ENCODE results near the gene HADH. TPM values are rescaled to one million over a fixed set of nuclear protein-coding genes. Genes with fewer than 3 reads are reported as not detected.
A peak's percentile ranks its signal among the peaks of the same experiment; 100 is the strongest.

The HADH gene
- total RNA-seq, 1 donor from 2014 or later: 30.9 TPM

DNA sequence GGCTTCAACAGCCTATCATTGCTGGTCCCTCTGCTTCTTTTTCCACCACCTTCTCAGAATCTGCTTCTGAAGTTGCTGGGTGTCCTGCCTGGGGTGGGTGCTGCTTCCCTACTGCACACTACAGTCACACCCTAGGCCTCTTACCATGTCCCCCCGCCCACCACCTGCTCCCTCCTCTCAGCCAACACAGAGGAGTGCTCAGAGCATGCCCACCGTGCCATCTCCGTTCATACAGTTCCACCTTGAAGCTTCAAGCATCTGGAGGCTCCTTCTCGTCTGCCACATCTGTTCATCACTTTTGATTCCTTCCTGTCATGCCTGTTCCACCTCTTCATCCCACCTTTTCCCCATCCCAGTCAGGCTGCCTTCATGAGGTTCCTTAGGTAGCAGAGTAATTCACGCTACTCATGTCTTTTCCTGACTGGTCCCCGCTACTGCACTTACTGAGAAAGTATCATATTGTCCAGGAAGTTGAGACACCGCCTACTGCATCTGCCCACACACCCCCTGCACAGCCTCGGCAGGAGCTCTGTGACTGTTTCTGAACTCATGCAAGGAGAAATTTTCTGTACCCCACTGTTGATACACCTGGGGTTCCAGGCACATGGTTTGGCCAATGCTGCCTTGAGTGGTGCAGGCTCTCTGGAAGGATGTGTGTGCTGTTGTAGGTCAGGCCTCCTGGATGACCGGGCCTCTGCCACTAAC is 39.5 kb downstream of the HADH start:
- Histone ChIP-seq H3K4me3 (no peak overlapping the region), H3K27ac (no peak overlapping the region), H3K27me3 (no peaks in the 10 kb centered on the region), H3K9me3 (no peaks in the 10 kb centered on the region), H3K36me3 (peaks cover 0 to 55% of the 10 kb centered on the region in 2 donors), H3K4me1 (no peaks in the 10 kb centered on the region)
- intact Hi-C loops (cut with DNase I): no loop called here
- DNase-seq (ENCODE audit: extremely low spot score in 2 of 2): no peak
- TF ChIP-seq, protein P1, sequence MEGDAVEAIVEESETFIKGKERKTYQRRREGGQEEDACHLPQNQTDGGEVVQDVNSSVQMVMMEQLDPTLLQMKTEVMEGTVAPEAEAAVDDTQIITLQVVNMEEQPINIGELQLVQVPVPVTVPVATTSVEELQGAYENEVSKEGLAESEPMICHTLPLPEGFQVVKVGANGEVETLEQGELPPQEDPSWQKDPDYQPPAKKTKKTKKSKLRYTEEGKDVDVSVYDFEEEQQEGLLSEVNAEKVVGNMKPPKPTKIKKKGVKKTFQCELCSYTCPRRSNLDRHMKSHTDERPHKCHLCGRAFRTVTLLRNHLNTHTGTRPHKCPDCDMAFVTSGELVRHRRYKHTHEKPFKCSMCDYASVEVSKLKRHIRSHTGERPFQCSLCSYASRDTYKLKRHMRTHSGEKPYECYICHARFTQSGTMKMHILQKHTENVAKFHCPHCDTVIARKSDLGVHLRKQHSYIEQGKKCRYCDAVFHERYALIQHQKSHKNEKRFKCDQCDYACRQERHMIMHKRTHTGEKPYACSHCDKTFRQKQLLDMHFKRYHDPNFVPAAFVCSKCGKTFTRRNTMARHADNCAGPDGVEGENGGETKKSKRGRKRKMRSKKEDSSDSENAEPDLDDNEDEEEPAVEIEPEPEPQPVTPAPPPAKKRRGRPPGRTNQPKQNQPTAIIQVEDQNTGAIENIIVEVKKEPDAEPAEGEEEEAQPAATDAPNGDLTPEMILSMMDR (IDR thresholded peaks at IDR 0.05): no peak
- TF ChIP-seq POLR2A (IDR thresholded peaks at IDR 0.05) (no peak), POLR2AphosphoS5 (IDR thresholded peaks at IDR 0.05; ENCODE audit: insufficient read depth in 1 of 2, low read depth in 1 of 2) (no peak)

DNA sequence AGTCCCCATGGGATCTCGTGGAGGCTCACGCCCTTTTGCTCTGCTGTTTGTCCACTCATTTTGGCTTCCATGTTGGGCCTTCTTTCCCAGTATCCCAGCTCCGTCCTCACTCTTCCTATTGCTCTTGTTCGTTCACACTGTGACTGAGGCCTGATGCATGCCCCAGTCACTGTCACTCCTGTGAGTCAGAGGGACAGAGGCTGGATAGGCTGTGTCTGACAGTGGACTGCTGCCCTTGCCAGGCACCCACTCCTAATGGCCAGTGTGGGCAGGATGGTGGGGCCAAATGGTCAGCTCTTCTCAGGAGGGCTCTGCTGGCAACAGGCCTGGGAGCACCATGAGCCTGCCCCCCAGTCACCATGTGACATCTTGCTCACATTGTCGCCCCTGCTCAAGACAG is 40.0 kb downstream of the HADH start:
- no peaks in the 10 kb centered on the region for H3K27me3 ChIP-seq
- intact Hi-C loops (cut with DNase I): no loop called here
- H3K4me1 ChIP-seq: no peaks in the 10 kb centered on the region
- no peaks in the 10 kb centered on the region for H3K9me3 ChIP-seq
- TF ChIP-seq POLR2A (IDR thresholded peaks at IDR 0.05) (no peak), POLR2AphosphoS5 (IDR thresholded peaks at IDR 0.05; ENCODE audit: insufficient read depth in 1 of 2, low read depth in 1 of 2) (no peak)
- TF ChIP-seq, protein P1 (IDR thresholded peaks at IDR 0.05): no peak
- H3K4me3 ChIP-seq: no peak overlapping the region
- no peak for DNase-seq (ENCODE audit: extremely low spot score in 2 of 2)
- H3K36me3 ChIP-seq: peaks cover 0 to 57% of the 10 kb centered on the region in 2 donors
- H3K27ac ChIP-seq: no peak overlapping the region

DNA sequence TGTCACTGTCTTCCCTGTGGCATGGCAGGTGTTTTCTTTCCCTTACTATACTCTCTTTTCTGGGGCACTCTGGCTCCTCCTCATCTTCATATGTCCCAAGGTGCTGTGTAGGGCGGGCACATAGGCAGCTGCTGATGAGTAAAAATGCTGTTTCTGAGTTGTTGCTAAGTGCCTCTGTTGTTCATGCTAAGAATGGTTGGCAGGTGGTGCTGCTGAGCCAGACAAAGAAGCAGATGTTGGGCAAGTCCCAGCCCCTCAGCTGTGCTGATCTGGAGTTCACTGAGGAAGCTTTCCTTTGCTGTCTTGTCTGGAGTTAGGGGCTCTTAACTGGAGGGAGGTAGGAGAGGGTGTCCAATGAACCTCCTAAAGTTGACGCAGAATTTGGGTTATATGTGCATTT is 40.6 kb downstream of the HADH start:
- DNase-seq (ENCODE audit: extremely low spot score in 2 of 2): no peak
- no peak overlapping the region for H3K4me3 ChIP-seq
- no peaks in the 10 kb centered on the region for H3K9me3 ChIP-seq
- H3K36me3 ChIP-seq: peaks cover 0 to 54% of the 10 kb centered on the region in 2 donors
- no peaks in the 10 kb centered on the region for H3K4me1 ChIP-seq
- no peaks in the 10 kb centered on the region for H3K27me3 ChIP-seq
- TF ChIP-seq POLR2A (IDR thresholded peaks at IDR 0.05): no peak
- TF ChIP-seq, protein P1 (IDR thresholded peaks at IDR 0.05): peak in 1 of 3 experiments; percentile 25
- intact Hi-C loops (cut with DNase I): no loop called here
- no peak overlapping the region for H3K27ac ChIP-seq

DNA sequence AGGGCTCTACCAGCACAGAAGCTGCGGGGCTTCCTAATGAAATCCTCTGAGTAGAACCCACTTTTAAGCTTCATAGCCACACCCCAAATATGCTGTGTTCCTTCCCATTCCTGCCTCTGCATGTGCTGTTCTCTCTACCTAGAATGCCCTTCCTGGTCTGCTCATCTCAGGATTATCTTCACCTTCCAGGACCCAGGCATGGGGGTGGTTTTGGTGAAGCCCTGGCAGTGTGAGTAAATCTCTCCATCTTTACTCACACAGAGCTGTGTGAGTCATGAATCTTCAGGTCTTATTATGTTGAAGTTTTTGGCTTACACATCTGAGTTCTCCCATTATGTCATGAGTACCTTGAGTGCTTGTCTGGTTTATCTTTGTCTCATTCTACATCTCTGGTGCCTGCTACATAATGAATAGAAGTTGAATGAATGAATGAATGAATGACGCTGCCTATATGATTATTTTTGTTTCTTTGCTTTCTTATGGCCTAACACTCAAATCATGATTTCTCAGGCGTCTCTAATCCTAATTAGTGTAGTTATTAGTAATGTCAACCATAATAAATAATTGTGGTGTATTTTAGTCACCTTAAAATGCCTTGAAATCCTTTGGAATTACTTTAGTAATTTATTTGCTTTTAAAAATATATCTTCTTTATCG is 41.9 kb downstream of the HADH start:
- no peak for DNase-seq (ENCODE audit: extremely low spot score in 2 of 2)
- H3K4me1 ChIP-seq: no peaks in the 10 kb centered on the region
- H3K27me3 ChIP-seq: no peaks in the 10 kb centered on the region
- no peaks in the 10 kb centered on the region for H3K9me3 ChIP-seq
- H3K4me3 ChIP-seq: no peak overlapping the region
- TF ChIP-seq, protein P1 (IDR thresholded peaks at IDR 0.05): no peak
- TF ChIP-seq POLR2A (IDR thresholded peaks at IDR 0.05) (no peak), POLR2AphosphoS5 (IDR thresholded peaks at IDR 0.05; ENCODE audit: insufficient read depth in 1 of 2, low read depth in 1 of 2) (no peak)
- H3K27ac ChIP-seq: no peak overlapping the region
- intact Hi-C loops (cut with DNase I): no loop called here
- H3K36me3 ChIP-seq: peaks cover 0 to 56% of the 10 kb centered on the region in 2 donors

DNA sequence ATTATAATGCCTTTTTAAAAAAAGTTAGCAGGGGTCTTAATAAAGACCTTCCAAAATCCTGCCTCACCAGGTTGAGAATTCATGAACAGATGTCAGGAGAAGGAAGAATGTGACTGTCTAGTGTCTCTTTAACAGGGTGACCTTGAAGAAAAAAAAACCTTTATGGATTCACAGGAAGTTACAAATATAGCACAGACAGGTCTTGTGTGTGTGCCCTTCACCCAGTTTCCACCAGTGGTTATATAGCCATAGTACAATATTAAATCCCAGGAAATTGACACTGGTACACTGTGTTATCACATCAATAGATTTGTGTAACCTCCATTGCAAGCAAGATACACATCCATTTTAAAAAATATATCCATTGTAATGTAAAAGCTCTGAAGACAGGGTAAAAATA is 43.7 kb downstream of the HADH start:
- DNase-seq (ENCODE audit: extremely low spot score in 2 of 2): no peak
- Histone ChIP-seq H3K36me3 (peaks cover 0 to 40% of the 10 kb centered on the region in 2 donors), H3K27ac (no peak overlapping the region), H3K27me3 (no peaks in the 10 kb centered on the region), H3K4me1 (no peaks in the 10 kb centered on the region), H3K4me3 (no peak overlapping the region), H3K9me3 (no peaks in the 10 kb centered on the region)
- intact Hi-C loops (cut with DNase I): no loop called here
- TF ChIP-seq, protein P1 (IDR thresholded peaks at IDR 0.05): no peak
- TF ChIP-seq POLR2AphosphoS5 (IDR thresholded peaks at IDR 0.05; ENCODE audit: insufficient read depth in 1 of 2, low read depth in 1 of 2): no peak
- TF ChIP-seq POLR2A (IDR thresholded peaks at IDR 0.05): no peak

Data from vagina (tissue), 2 donors.